Breast epithelium (tissue), 3 donors: ENCODE measurements around the gene CDCA8.

ENCODE experiments used
- POLR2A ChIP-seq: fragments of 450-650 bp; IDR thresholded peaks from one replicate; pipeline ENCODE4 v1.6.1; 2016; ENCODE audit warnings: antibody characterized with exemption, mild to moderate bottlenecking, moderate library complexity
- POLR2AphosphoS5 ChIP-seq, 3 donors: sonication (generic); formaldehyde crosslinking; IDR thresholded peaks; one replicate each; pipeline ENCODE4 v1.6.1; 2017; ENCODE audit warnings: antibody characterized with exemption in 3 of 3
- TF ChIP-seq, protein P1 (sequence below), 3 donors: fragments of 450-650 bp; IDR thresholded peaks; one replicate each; pipeline ENCODE4 v1.5.1; 2016 to 2017; ENCODE audit warnings: antibody characterized with exemption in 3 of 3, mild to moderate bottlenecking in 3 of 3, moderate library complexity in 3 of 3

DNA sequence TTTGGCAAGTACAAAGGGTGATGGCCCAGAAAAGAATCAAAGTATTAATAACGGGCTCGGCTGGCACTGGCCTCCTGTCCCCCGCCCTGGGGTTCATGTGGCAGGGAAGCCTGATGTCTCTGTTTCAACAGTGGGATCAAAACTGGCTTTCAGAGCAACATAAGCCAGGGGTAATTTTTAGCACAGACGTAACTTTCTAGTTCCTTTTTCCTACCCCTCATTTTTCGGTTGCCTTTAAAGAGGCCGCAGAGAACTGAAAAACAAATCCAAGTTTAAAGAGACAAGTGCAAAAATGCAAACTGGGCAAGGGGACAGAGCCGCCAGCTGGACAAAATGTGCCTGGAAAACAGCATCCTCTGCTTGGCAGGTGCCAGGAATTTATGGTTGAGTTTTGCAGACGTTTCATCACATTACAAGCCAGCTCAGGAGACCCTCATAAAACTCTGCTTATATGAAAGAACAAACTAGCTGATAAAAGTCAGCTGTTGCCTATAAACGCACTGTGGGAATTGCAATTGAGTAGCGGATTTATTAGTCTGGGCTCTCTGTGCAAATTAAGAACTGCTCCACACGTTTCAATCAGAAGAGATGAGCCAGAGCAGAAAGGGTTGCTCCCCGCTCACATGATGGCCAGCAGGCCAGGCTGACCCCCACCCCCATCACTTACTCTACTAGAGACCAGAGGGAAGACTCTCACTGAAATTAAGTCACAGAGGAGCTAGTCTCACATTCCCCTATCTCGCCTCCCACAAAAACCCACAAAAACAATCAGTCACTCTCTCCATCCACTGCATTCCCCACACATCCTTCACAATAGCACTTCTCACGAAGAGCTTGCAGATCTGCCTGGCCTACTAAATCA lies 15.8 kb upstream of the CDCA8 start:
- TF ChIP-seq POLR2AphosphoS5 (IDR thresholded peaks at IDR 0.05) (no peak), POLR2A (no peak)
- TF ChIP-seq, protein P1, sequence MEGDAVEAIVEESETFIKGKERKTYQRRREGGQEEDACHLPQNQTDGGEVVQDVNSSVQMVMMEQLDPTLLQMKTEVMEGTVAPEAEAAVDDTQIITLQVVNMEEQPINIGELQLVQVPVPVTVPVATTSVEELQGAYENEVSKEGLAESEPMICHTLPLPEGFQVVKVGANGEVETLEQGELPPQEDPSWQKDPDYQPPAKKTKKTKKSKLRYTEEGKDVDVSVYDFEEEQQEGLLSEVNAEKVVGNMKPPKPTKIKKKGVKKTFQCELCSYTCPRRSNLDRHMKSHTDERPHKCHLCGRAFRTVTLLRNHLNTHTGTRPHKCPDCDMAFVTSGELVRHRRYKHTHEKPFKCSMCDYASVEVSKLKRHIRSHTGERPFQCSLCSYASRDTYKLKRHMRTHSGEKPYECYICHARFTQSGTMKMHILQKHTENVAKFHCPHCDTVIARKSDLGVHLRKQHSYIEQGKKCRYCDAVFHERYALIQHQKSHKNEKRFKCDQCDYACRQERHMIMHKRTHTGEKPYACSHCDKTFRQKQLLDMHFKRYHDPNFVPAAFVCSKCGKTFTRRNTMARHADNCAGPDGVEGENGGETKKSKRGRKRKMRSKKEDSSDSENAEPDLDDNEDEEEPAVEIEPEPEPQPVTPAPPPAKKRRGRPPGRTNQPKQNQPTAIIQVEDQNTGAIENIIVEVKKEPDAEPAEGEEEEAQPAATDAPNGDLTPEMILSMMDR (IDR thresholded peaks at IDR 0.05), result no peak
